Smooth muscle cell (in vitro differentiated cells): ENCODE data around the gene TRMU. TPM values are rescaled to one million over a fixed set of nuclear protein-coding genes. Genes with fewer than 3 reads are reported as not detected.

Experiments used
- DNase-seq: peaks from one replicate; lab custom pipeline; 2025; ENCODE audit not compliant: unreplicated experiment; lab: John Stamatoyannopoulos, UW
- H2AFZ ChIP-seq: fragments of 200-600 bp; sonication (generic); 2 replicates; pipeline ENCODE4 v1.6.0; 2016; ENCODE audit warnings: antibody characterized with exemption, low read depth, mild to moderate bottlenecking
- H3F3A ChIP-seq: fragments of 200-600 bp; sonication (generic); 2 replicates; pipeline ENCODE4 v1.6.0; 2017; ENCODE audit warnings: antibody characterized with exemption, low read depth
- H3K27ac ChIP-seq: fragments of 200-600 bp; sonication (generic); 2 replicates; pipeline ENCODE4 v1.5.1; 2016; ENCODE audit warnings: low read depth, mild to moderate bottlenecking
- H3K27me3 ChIP-seq: fragments of 200-600 bp; sonication (generic); 2 replicates; pipeline ENCODE4 v1.6.1; 2016; ENCODE audit warnings: low read depth, mild to moderate bottlenecking
- H3K36me3 ChIP-seq: fragments of 200-600 bp; sonication (generic); 2 replicates; pipeline ENCODE4 v1.5.1; 2016; ENCODE audit warnings: low read depth
- H3K4me1 ChIP-seq: fragments of 200-600 bp; sonication (generic); 2 replicates; pipeline ENCODE4 v1.5.1; 2016; ENCODE audit warnings: low read depth
- H3K4me2 ChIP-seq: fragments of 200-600 bp; sonication (generic); 2 replicates; pipeline ENCODE4 v1.6.0; 2016; ENCODE audit warnings: mild to moderate bottlenecking
- H3K4me3 ChIP-seq: fragments of 200-600 bp; sonication (generic); 2 replicates; pipeline ENCODE4 v1.5.1; 2016; ENCODE audit warnings: mild to moderate bottlenecking
- H3K79me2 ChIP-seq: fragments of 200-600 bp; sonication (generic); 2 replicates; pipeline ENCODE4 v1.6.0; 2016; ENCODE audit warnings: low read depth, mild to moderate bottlenecking
- H3K9ac ChIP-seq: fragments of 200-600 bp; sonication (generic); 2 replicates; pipeline ENCODE4 v1.6.0; 2016; ENCODE audit warnings: low read depth
- H3K9me3 ChIP-seq: fragments of 200-600 bp; sonication (generic); replicated peaks from 2 replicates; pipeline ENCODE4 v1.5.1; 2016; ENCODE audit warnings: low read depth
- H4K20me1 ChIP-seq: fragments of 200-600 bp; sonication (generic); 2 replicates; pipeline ENCODE4 v1.6.0; 2016; ENCODE audit warnings: low read depth
- CTCF ChIP-seq: fragments of 200-600 bp; sonication (generic); IDR thresholded peaks from 2 replicates; pipeline ENCODE4 v1.5.1; 2017; ENCODE audit warnings: borderline replicate concordance, mild to moderate bottlenecking, antibody characterized with exemption; ENCODE audit not compliant: insufficient read depth, poor library complexity, severe bottlenecking
- WGBS: methylation state at CpG from one replicate; pipeline ENCODE4 v1.1.7; 2016; ENCODE audit warnings: low lambda C conversion rate; 5-methylcytosine and 5-hydroxymethylcytosine counted together
- polyA plus RNA-seq: library from polyadenylated mRNA; unstranded; fragments of >200 nt; fragmentation: Nextera tagmentation; extraction: Ambion mirVana; gene quantifications from 2 replicates; pipeline ENCODE4 v1.2.1, GENCODE V29; 2016
- total RNA-seq: library from RNA; depleted of rRNA; stranded (reverse); fragments of >200 nt; gene quantifications from 2 replicates; pipeline ENCODE4 v1.2.3, GENCODE V29; 2014

TRMU gene
- total and polyA plus RNA-seq, 2 experiments from 2014 or later: 15.8 to 20.5 TPM

GRCh38 chr22:46364341-46365165, 29.0 kb downstream of the TRMU start:
- Histone ChIP-seq H3K4me3 (no peak overlapping the region), H2AFZ (no peak overlapping the region), H3K4me1 (no peaks in the 10 kb centered on the region), H3K27ac (no peak overlapping the region), H3K9me3 (no peaks in the 10 kb centered on the region), H3K36me3 (no peaks in the 10 kb centered on the region), H3K4me2 (no peak overlapping the region), H3K27me3 (no peaks in the 10 kb centered on the region), H4K20me1 (no peaks in the 10 kb centered on the region), H3K79me2 (no peaks in the 10 kb centered on the region), H3F3A (no peaks in the 10 kb centered on the region), H3K9ac (no peak overlapping the region)
- WGBS: 90% methylated on average over 26 of the region's 26 CpGs
- DNase-seq: no peak
- TF ChIP-seq CTCF: no peak

GRCh38 chr22:46365166-46365624, 29.7 kb downstream of the TRMU start:
- no peaks in the 10 kb centered on the region for H3K4me1 ChIP-seq
- no peaks in the 10 kb centered on the region for H4K20me1 ChIP-seq
- H2AFZ ChIP-seq: no peak overlapping the region
- H3K27me3 ChIP-seq: no peaks in the 10 kb centered on the region
- DNase-seq: no peak
- no peak overlapping the region for H3K27ac ChIP-seq
- no peak overlapping the region for H3K4me3 ChIP-seq
- H3K4me2 ChIP-seq: no peak overlapping the region
- no peaks in the 10 kb centered on the region for H3F3A ChIP-seq
- WGBS: 95% methylated on average over 22 of the region's 22 CpGs
- no peaks in the 10 kb centered on the region for H3K36me3 ChIP-seq
- H3K9ac ChIP-seq: no peak overlapping the region
- TF ChIP-seq CTCF: no peak
- no peaks in the 10 kb centered on the region for H3K9me3 ChIP-seq
- H3K79me2 ChIP-seq: no peaks in the 10 kb centered on the region

GRCh38 chr22:46366327-46366731, 30.8 kb downstream of the TRMU start:
- Histone ChIP-seq H3K79me2 (no peaks in the 10 kb centered on the region), H3K9me3 (no peaks in the 10 kb centered on the region), H3F3A (no peaks in the 10 kb centered on the region), H4K20me1 (no peaks in the 10 kb centered on the region), H3K4me2 (no peak overlapping the region), H2AFZ (no peak overlapping the region), H3K4me1 (no peaks in the 10 kb centered on the region), H3K27ac (no peak overlapping the region), H3K4me3 (no peak overlapping the region), H3K9ac (no peak overlapping the region), H3K27me3 (no peaks in the 10 kb centered on the region), H3K36me3 (no peaks in the 10 kb centered on the region)
- no peak for DNase-seq
- TF ChIP-seq CTCF: no peak
- 96% methylated on average over 15 of the region's 19 CpGs for WGBS
